HFF-Myc (cell line): ENCODE measurements around the gene PIWIL4.

Experiments
- DNase-seq: peaks from one replicate; pipeline ENCODE4 v3.0.0-alpha.2; 2011; ENCODE audit warnings: low read depth; ENCODE audit errors: extremely low read depth
- H3K4me3 ChIP-seq: replicated peaks from 2 replicates; pipeline ENCODE4 v1.5.1; 2011; ENCODE audit warnings: low read depth, mild to moderate bottlenecking, control low read depth, low read length
- TF ChIP-seq, protein P1 (sequence below): IDR thresholded peaks from 2 replicates; pipeline ENCODE4 v1.5.1; 2012; ENCODE audit warnings: mild to moderate bottlenecking, low read depth, low read length, control low read depth; ENCODE audit errors: missing control alignments

Gene PIWIL4

DNA sequence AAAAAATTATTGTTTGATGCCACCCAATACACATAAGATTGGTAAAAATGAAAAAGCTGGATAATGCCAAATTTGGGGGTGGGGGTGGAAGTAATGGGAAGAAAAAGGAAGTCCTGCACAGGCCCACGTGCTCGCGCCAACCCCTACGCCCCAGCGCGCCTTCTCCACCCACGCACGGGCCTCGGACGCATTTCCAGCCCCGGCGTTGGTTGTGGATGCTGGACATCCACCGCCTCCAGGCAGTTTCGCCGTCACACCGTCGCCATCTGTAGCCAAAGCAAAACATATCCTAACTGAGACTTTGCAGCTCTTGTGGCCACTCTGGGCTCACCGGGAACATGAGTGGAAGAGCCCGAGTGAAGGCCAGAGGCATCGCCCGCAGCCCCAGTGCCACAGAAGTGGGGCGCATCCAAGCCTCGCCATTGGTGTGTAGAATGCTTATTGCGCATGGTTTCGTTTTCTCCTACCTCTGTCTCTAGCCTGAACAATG, at the start of gene PIWIL4:
Gene PIWIL4, plus strand, starts transcription at position 188 of the 490 bp plus-strand sequence. Its CDS starts 151 bp downstream, at position 339.
- TF ChIP-seq, protein P1, sequence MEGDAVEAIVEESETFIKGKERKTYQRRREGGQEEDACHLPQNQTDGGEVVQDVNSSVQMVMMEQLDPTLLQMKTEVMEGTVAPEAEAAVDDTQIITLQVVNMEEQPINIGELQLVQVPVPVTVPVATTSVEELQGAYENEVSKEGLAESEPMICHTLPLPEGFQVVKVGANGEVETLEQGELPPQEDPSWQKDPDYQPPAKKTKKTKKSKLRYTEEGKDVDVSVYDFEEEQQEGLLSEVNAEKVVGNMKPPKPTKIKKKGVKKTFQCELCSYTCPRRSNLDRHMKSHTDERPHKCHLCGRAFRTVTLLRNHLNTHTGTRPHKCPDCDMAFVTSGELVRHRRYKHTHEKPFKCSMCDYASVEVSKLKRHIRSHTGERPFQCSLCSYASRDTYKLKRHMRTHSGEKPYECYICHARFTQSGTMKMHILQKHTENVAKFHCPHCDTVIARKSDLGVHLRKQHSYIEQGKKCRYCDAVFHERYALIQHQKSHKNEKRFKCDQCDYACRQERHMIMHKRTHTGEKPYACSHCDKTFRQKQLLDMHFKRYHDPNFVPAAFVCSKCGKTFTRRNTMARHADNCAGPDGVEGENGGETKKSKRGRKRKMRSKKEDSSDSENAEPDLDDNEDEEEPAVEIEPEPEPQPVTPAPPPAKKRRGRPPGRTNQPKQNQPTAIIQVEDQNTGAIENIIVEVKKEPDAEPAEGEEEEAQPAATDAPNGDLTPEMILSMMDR: no peak
- no peak within 1 kb of the TSS for H3K4me3 ChIP-seq
- no peak for DNase-seq

- TF ChIP-seq, protein P1: no peak
- H3K4me3 ChIP-seq: no peak overlapping the region
- DNase-seq: no peak
These were observed 48.9 kb upstream of the PIWIL4 start for GRCh38 chr11:94518300-94518699.

GRCh38 chr11:94519478-94520084, 47.6 kb upstream of the PIWIL4 start:
- no peak for DNase-seq
- no peak overlapping the region for H3K4me3 ChIP-seq
- TF ChIP-seq, protein P1: peak; percentile 46

GRCh38 chr11:94521684-94522083, 45.5 kb upstream of the PIWIL4 start:
- no peak for DNase-seq
- no peak overlapping the region for H3K4me3 ChIP-seq
- TF ChIP-seq, protein P1: peak; percentile 51

DNA sequence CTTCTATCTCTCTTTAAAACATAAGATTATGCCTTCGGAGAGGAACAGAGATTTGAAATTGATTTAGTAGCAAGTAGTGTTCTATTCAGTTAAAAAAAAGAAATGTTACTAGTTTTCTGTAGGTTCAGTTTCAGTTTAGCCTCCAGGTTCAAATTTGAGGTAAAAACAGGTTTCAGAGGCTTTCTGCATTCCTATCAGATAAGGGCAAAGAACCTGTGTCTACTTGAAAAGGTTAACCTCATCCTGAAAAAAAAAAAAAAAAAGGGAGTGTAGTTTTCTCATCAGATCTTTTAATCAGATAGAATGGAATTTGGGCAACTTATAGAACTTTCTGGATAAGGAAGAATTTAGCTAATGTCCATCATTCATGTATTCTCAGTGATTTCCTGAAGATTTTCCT, 42.8 kb upstream of the PIWIL4 start:
- H3K4me3 ChIP-seq: no peak overlapping the region
- DNase-seq: no peak
- TF ChIP-seq, protein P1: no peak

- TF ChIP-seq, protein P1: no peak
- DNase-seq: peak; percentile 69
- H3K4me3 ChIP-seq: no peak overlapping the region
These were observed 41.4 kb upstream of the PIWIL4 start for GRCh38 chr11:94525546-94526324.
